ENCODE measurements around the gene ABCG2. TPM values are rescaled to one million over a fixed set of nuclear protein-coding genes. Genes with fewer than 3 reads are reported as not detected.

The ABCG2 gene
- polyA plus RNA-seq, 1 of the 3 experiments (the other 2 are of a cell fraction) = 0.02 TPM

- POLR2A ChIA-PET = no interaction called here
- WGBS (ENCODE audit: low lambda C conversion rate) = 94% methylated on average over 4 of the region's 4 CpGs
Measured at GRCh38 chr4:88054229-88054628, 104.2 kb downstream of the ABCG2 start.

More at GRCh38 chr4:88054229-88054628, 104.2 kb downstream of the ABCG2 start:
- no peaks in the 10 kb centered on the region for H3K9me3 ChIP-seq
- no peak overlapping the region for H2AFZ ChIP-seq (ENCODE audit: low read depth)
- no peak overlapping the region for H3K27ac ChIP-seq (ENCODE audit: low read depth in 2 of 2, low read length in 1 of 2)
- no peaks in the 10 kb centered on the region for H3K79me2 ChIP-seq (ENCODE audit: insufficient read depth)
- H3K27me3 ChIP-seq (ENCODE audit: insufficient read depth) = no peaks in the 10 kb centered on the region
- CTCF ChIA-PET = interaction anchor here (1.2 to 1.7 kb wide), 5 partner anchors 11 to 461 kb away, joined by 3 to 16 read pairs (median 5); no protein-coding TSS in a partner anchor
- no peak overlapping the region for H3K9ac ChIP-seq
- H3K9me2 ChIP-seq = no peaks in the 10 kb centered on the region
- no peak overlapping the region for H3K4me2 ChIP-seq
- no peaks in the 10 kb centered on the region for H3F3A ChIP-seq (replicated peaks; ENCODE audit: insufficient read depth)
- H4K20me1 ChIP-seq (ENCODE audit: insufficient read depth) = no peaks in the 10 kb centered on the region
- H3K36me3 ChIP-seq (replicated peaks in 1 of 2; ENCODE audit: control insufficient read depth in 1 of 2, insufficient read depth in 2 of 2, low read length in 1 of 2) = peaks cover 72 to 73% of the 10 kb centered on the region in 2 experiments
- H3K4me1 ChIP-seq (ENCODE audit: control insufficient read depth in 1 of 2, insufficient read depth in 2 of 2, low read depth in 1 of 2, low read length in 1 of 2) = no peaks in the 10 kb centered on the region
- no peak for TF ChIP-seq GATA2 (CRISPR knock-in tag; IDR thresholded peaks at IDR 0.05)
- no peak for TF ChIP-seq TCF12 (IDR thresholded peaks at IDR 0.05)
- TF ChIP-seq EP300 (IDR thresholded peaks at IDR 0.05; ENCODE audit: borderline replicate concordance in 1 of 2, low read depth in 1 of 2, low read length in 1 of 2) = no peak
- no peak for TF ChIP-seq USF2 (IDR thresholded peaks at IDR 0.05; ENCODE audit: borderline replicate concordance, low read depth, low read length)
- no peak for TF ChIP-seq TEAD4 (IDR thresholded peaks at IDR 0.05; ENCODE audit: borderline replicate concordance, insufficient read depth)
- no peak for TF ChIP-seq TAF1 (IDR thresholded peaks at IDR 0.05; ENCODE audit: borderline replicate concordance, low read depth, low read length)
- TF ChIP-seq MAX (IDR thresholded peaks at IDR 0.05; ENCODE audit: low read depth) = no peak
- TF ChIP-seq EZH2phosphoT487 (IDR thresholded peaks at IDR 0.05; ENCODE audit: borderline replicate concordance, low read depth) = no peak
- TF ChIP-seq IRF3 (IDR thresholded peaks at IDR 0.05; ENCODE audit: low read depth, low read length) = no peak
- TF ChIP-seq CHD2 (IDR thresholded peaks at IDR 0.05; ENCODE audit: low read length, partially characterized antibody) = no peak
- TF ChIP-seq FOXJ3 (CRISPR knock-in tag; IDR thresholded peaks at IDR 0.05) = no peak
- TF ChIP-seq SMC3 (IDR thresholded peaks at IDR 0.05; ENCODE audit: low read depth, low read length) = no peak
- TF ChIP-seq NFIC (IDR thresholded peaks at IDR 0.05; ENCODE audit: borderline replicate concordance) = no peak
- TF ChIP-seq ELF1 (IDR thresholded peaks at IDR 0.05) = no peak
- TF ChIP-seq GABPA (IDR thresholded peaks at IDR 0.05; ENCODE audit: low read depth) = no peak
- TF ChIP-seq SIN3A (IDR thresholded peaks at IDR 0.05; ENCODE audit: borderline replicate concordance, low read depth, low read length) = no peak
- TF ChIP-seq CTCF (IDR thresholded peaks at IDR 0.05) = no peak
- no peak for TF ChIP-seq USF1 (IDR thresholded peaks at IDR 0.05; ENCODE audit: borderline replicate concordance, low read depth)
- no peak for TF ChIP-seq RXRA (IDR thresholded peaks at IDR 0.05; ENCODE audit: borderline replicate concordance, low read depth)
- no peak overlapping the region for H3K4me3 ChIP-seq (ENCODE audit: low read depth in 2 of 2, low read length in 1 of 2)
- DNase-seq = no peak
